Memory B cell (primary cell): ENCODE results near the gene CNMD.

Source experiments
- ATAC-seq: fragments of 150-1000 bp; cut with Tn5 transposase; 2 replicates; pipeline ENCODE4 v1.10.0; 2021; ENCODE audit warnings: low read depth, mild to moderate bottlenecking, moderate library complexity
- DNase-seq, 2 donors: peaks; one replicate each; pipeline ENCODE4 v3.0.0; 2022; ENCODE audit warnings: low spot score in 2 of 2
- H3K27ac Mint-ChIP-seq: one replicate; pipeline ENCODE4 v1.8.0; 2022; ENCODE audit warnings: mild to moderate bottlenecking, moderate library complexity, mixed read lengths
- H3K27me3 Mint-ChIP-seq: one replicate; pipeline ENCODE4 v1.8.0; 2022; ENCODE audit warnings: mixed read lengths
- H3K36me3 Mint-ChIP-seq: one replicate; pipeline ENCODE4 v1.8.0; 2022; ENCODE audit warnings: mild to moderate bottlenecking, mixed read lengths
- H3K4me1 Mint-ChIP-seq: one replicate; pipeline ENCODE4 v1.8.0; 2022; ENCODE audit warnings: mixed read lengths
- H3K4me3 Mint-ChIP-seq: one replicate; pipeline ENCODE4 v1.8.0; 2022; ENCODE audit warnings: mild to moderate bottlenecking, moderate library complexity, mixed read lengths
- H3K9me3 Mint-ChIP-seq: one replicate; pipeline ENCODE4 v1.8.0; 2022; ENCODE audit warnings: mixed read lengths

Gene CNMD

GRCh38 chr13:52739468-52740071 lies at the start of gene CNMD:
Gene CNMD (minus strand): TSS chr13:52739820. CDS start chr13:52739701, 119 bp downstream.
- peaks cover 3% of the 10 kb centered on the region for H3K4me1 Mint-ChIP-seq
- peak within 1 kb of the TSS; percentile 69 for H3K4me3 Mint-ChIP-seq
- DNase-seq (no peak), ATAC-seq (no peak)
- peaks cover 3% of the 10 kb centered on the region for H3K36me3 Mint-ChIP-seq
- peaks cover 23% of the 10 kb centered on the region for H3K27me3 Mint-ChIP-seq
- peaks cover 6% of the 10 kb centered on the region for H3K9me3 Mint-ChIP-seq
- H3K27ac Mint-ChIP-seq: no peak within 1 kb of the TSS

DNA sequence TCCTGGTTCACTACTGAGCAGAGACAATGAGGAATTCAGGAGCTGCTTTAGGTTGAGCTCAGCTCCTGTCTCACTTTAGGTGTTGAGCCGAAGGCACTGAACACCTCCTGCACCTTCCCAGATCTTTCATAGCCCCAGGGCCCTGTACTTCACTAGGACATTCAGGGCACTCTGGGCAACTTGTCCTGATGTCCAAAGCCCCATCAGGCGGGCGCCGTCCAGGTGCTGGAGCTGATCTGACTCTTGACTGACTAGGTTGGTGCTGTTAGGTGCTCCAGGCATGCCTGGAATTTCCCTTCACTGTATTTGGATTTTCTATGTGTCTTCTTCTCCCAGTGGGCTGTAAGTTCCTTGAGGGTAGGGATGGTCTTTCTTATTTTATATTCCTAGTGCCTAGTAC lies 48.4 kb upstream of the CNMD start:
- Mint-ChIP-seq H3K27ac (no peak overlapping the region), H3K9me3 (no peaks in the 10 kb centered on the region), H3K4me1 (no peaks in the 10 kb centered on the region), H3K27me3 (peaks cover 8% of the 10 kb centered on the region), H3K4me3 (no peak overlapping the region), H3K36me3 (no peaks in the 10 kb centered on the region)
- ATAC-seq (no peak), DNase-seq (no peak)

- ATAC-seq (no peak), DNase-seq (no peak)
- Mint-ChIP-seq H3K9me3 (no peaks in the 10 kb centered on the region), H3K36me3 (no peaks in the 10 kb centered on the region), H3K27ac (no peak overlapping the region), H3K4me3 (no peak overlapping the region), H3K27me3 (peaks cover 8% of the 10 kb centered on the region), H3K4me1 (no peaks in the 10 kb centered on the region)
These were observed 47.6 kb upstream of the CNMD start for GRCh38 chr13:52787235-52787634.

DNA sequence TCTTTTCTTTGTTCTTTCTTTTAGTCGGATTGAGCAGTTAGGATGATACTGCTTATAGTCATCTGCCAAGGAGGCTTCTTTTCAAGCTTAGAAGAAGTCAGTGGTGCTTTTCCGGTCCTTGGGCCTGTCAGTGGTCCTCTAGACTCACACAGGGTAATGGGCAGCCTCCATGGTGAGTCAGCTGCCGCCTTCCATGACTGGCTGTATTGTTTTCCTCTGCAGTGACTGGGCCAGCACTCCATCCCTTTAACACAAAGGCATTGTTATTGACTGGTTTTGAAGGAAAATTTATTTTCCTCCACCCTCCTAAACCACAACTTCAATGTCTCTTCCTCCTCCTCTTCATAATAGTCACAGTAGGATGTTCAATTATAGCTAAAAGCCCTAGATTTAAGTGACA lies 47.1 kb upstream of the CNMD start:
- no peaks in the 10 kb centered on the region for H3K36me3 Mint-ChIP-seq
- no peaks in the 10 kb centered on the region for H3K4me1 Mint-ChIP-seq
- DNase-seq (no peak), ATAC-seq (no peak)
- no peak overlapping the region for H3K4me3 Mint-ChIP-seq
- H3K27me3 Mint-ChIP-seq: peaks cover 8% of the 10 kb centered on the region
- no peaks in the 10 kb centered on the region for H3K9me3 Mint-ChIP-seq
- no peak overlapping the region for H3K27ac Mint-ChIP-seq

DNA sequence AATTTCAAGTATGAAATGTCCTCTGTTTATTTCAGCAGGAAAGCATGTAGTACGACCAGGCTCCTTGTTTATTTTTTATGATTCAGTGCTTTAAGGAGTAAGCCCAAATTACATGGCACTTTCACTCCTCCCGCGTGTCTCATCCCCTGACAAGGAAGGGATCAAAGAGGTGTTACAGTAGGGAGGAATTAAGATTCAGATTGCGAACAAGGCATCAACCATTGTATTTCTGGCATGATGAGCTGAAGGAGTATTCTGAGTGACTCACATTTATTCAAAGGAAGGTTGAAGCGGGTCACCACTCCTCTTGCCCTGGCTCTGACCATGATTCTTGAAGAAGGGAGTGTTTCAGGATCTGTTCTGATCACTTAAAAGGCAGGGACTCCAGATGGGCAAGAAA lies 46.1 kb upstream of the CNMD start:
- ATAC-seq (no peak), DNase-seq (no peak)
- no peak overlapping the region for H3K4me3 Mint-ChIP-seq
- no peak overlapping the region for H3K27ac Mint-ChIP-seq
- H3K4me1 Mint-ChIP-seq: no peaks in the 10 kb centered on the region
- peaks cover 8% of the 10 kb centered on the region for H3K27me3 Mint-ChIP-seq
- H3K36me3 Mint-ChIP-seq: no peaks in the 10 kb centered on the region
- no peaks in the 10 kb centered on the region for H3K9me3 Mint-ChIP-seq

DNA sequence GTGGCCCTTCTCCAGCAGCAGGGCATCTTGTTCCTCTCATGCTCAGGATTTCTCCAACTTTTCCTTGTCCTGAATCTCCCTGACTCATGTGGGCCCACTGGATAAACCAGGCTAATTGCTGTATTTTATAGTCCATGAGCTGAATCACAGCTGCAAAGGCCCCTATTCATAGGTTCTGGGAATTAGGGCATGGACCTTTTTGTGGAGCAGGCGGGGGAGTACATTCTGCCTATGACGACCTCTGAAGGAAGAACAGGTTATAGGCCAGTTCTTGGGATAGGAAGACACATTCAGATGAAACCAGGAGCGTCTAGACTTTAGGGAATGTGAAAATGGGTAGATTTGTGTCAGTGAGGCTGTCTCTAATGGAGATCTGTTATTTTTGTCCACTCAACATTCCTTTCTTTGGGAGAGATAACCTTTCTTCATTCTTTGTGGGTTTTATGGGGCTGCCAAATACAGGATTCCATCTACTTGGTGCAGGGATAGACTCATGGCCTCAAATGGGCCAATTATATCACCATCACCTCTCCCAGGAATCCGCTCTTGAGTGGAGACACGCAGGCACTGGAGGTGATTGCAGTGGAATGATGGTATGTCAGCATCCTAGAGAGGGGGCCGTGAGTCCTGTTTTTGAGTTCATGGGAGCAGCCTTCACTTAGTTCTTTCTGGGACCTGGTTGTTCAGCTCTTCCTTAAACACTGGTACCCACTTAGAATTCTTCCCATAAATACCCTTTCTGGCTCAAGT lies 45.1 kb upstream of the CNMD start:
- Mint-ChIP-seq H3K27me3 (peaks cover 4% of the 10 kb centered on the region), H3K36me3 (no peaks in the 10 kb centered on the region), H3K4me3 (no peak overlapping the region), H3K9me3 (no peaks in the 10 kb centered on the region), H3K27ac (no peak overlapping the region), H3K4me1 (no peaks in the 10 kb centered on the region)
- DNase-seq (no peak), ATAC-seq (no peak)

GRCh38 chr13:52783943-52784342 lies 44.3 kb upstream of the CNMD start:
- H3K4me1 Mint-ChIP-seq: no peaks in the 10 kb centered on the region
- peaks cover 4% of the 10 kb centered on the region for H3K27me3 Mint-ChIP-seq
- no peaks in the 10 kb centered on the region for H3K36me3 Mint-ChIP-seq
- DNase-seq (no peak), ATAC-seq (no peak)
- no peak overlapping the region for H3K4me3 Mint-ChIP-seq
- no peak overlapping the region for H3K27ac Mint-ChIP-seq
- no peaks in the 10 kb centered on the region for H3K9me3 Mint-ChIP-seq

GRCh38 chr13:52782471-52783448 lies 43.1 kb upstream of the CNMD start:
- DNase-seq (no peak), ATAC-seq (no peak)
- Mint-ChIP-seq H3K9me3 (no peaks in the 10 kb centered on the region), H3K27me3 (peaks cover 4% of the 10 kb centered on the region), H3K36me3 (no peaks in the 10 kb centered on the region), H3K27ac (no peak overlapping the region), H3K4me3 (no peak overlapping the region), H3K4me1 (no peaks in the 10 kb centered on the region)

GRCh38 chr13:52780611-52781010 lies 41.0 kb upstream of the CNMD start:
- H3K36me3 Mint-ChIP-seq: no peaks in the 10 kb centered on the region
- H3K27ac Mint-ChIP-seq: no peak overlapping the region
- ATAC-seq (no peak), DNase-seq (no peak)
- peaks cover 8% of the 10 kb centered on the region for H3K27me3 Mint-ChIP-seq
- H3K4me3 Mint-ChIP-seq: no peak overlapping the region
- no peaks in the 10 kb centered on the region for H3K4me1 Mint-ChIP-seq
- no peaks in the 10 kb centered on the region for H3K9me3 Mint-ChIP-seq

GRCh38 chr13:52780092-52780491 lies 40.5 kb upstream of the CNMD start:
- no peak for DNase-seq
- Mint-ChIP-seq H3K9me3 (no peaks in the 10 kb centered on the region), H3K27me3 (peaks cover 8% of the 10 kb centered on the region), H3K4me3 (no peak overlapping the region), H3K27ac (no peak overlapping the region), H3K36me3 (no peaks in the 10 kb centered on the region), H3K4me1 (no peaks in the 10 kb centered on the region)
- no peak for ATAC-seq

DNA sequence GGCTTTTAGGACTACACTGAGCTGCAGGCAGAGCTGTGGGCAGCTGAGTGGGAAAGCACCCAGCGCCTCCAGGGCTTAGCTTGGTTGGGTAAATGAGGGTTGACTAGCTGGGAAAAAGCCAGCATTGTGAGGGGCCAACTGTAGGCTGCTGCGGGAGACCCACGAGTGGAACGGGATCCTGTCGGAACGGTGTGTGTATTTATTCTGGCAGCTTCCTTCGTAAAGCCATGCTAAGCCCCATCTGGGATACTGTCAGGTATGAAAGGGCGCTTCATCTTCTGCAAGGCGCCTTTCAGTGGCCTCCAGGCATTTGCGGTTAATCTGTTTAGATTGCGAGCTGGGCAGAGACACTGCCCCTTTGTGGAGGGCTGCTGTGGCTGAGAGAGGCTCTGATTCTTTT lies 39.5 kb upstream of the CNMD start:
- Mint-ChIP-seq H3K27me3 (peaks cover 6% of the 10 kb centered on the region), H3K4me3 (no peak overlapping the region), H3K27ac (no peak overlapping the region), H3K36me3 (no peaks in the 10 kb centered on the region), H3K4me1 (no peaks in the 10 kb centered on the region), H3K9me3 (no peaks in the 10 kb centered on the region)
- no peak for DNase-seq
- ATAC-seq: no peak

- Mint-ChIP-seq H3K36me3 (no peaks in the 10 kb centered on the region), H3K9me3 (no peaks in the 10 kb centered on the region), H3K27me3 (peaks cover 10% of the 10 kb centered on the region), H3K4me3 (no peak overlapping the region), H3K4me1 (no peaks in the 10 kb centered on the region), H3K27ac (no peak overlapping the region)
- DNase-seq: no peak
- ATAC-seq: no peak
These were observed 37.1 kb upstream of the CNMD start for GRCh38 chr13:52776726-52777125.

DNA sequence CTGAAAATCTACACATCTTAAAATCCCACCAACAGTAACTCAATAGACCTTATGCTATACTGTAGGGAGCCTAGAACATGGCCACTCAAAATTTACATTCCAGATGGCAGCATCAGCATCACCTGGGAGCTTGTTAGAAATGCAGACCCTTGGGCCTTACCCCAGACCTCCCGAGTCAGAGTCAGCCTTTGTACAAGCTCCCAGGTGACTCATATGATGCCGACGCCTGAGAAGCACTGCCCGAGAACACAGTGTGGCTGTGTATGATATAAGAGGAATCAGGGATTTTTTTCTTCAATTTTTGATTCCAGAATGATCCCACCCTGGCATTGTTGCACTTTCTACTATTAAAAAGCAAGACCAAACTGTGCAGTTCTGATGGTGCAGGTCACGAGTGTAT lies 35.9 kb upstream of the CNMD start:
- no peak overlapping the region for H3K27ac Mint-ChIP-seq
- ATAC-seq (no peak), DNase-seq (no peak)
- no peak overlapping the region for H3K4me3 Mint-ChIP-seq
- no peaks in the 10 kb centered on the region for H3K9me3 Mint-ChIP-seq
- no peaks in the 10 kb centered on the region for H3K36me3 Mint-ChIP-seq
- H3K4me1 Mint-ChIP-seq: no peaks in the 10 kb centered on the region
- peaks cover 10% of the 10 kb centered on the region for H3K27me3 Mint-ChIP-seq

GRCh38 chr13:52767949-52768516 lies 28.4 kb upstream of the CNMD start:
- H3K9me3 Mint-ChIP-seq: peaks cover 2% of the 10 kb centered on the region
- H3K27me3 Mint-ChIP-seq: peaks cover 11% of the 10 kb centered on the region
- H3K36me3 Mint-ChIP-seq: no peaks in the 10 kb centered on the region

More at GRCh38 chr13:52767949-52768516, 28.4 kb upstream of the CNMD start:
- H3K27ac Mint-ChIP-seq: no peak overlapping the region
- DNase-seq (no peak), ATAC-seq (no peak)
- H3K4me1 Mint-ChIP-seq: no peaks in the 10 kb centered on the region
- H3K4me3 Mint-ChIP-seq: no peak overlapping the region
